Skin epidermis (tissue), 12 donors: ENCODE measurements around the gene DCAF8L2.
"Not testable (repeated sequence)": the region's sequence is repeated elsewhere in the genome, so short reads cannot be mapped to it uniquely, and the experiment has no call there.

Experiments
- H3K27ac ChIP-seq, 21 experiments: fragments of 200-600 bp; sonication (generic) in 11 of 21; one replicate each; pipeline ENCODE4 v1.5.0; 2020; ENCODE audit warnings: mild to moderate bottlenecking in 3 of 21, inconsistent platforms in 2 of 21, moderate library complexity in 2 of 21
- H3K4me3 ChIP-seq, 7 experiments: fragments of 200-600 bp; sonication (generic) in 2 of 7; one replicate each; pipeline ENCODE4 v1.5.0; 2020; ENCODE audit warnings: inconsistent platforms in 2 of 7, mild to moderate bottlenecking in 2 of 7, moderate library complexity in 1 of 7

DCAF8L2 gene

GRCh38 chrX:27674491-27674890 is 84.3 kb downstream of the DCAF8L2 start:
- no peak overlapping the region for H3K4me3 ChIP-seq
- H3K27ac ChIP-seq: no peak overlapping the region

GRCh38 chrX:27675493-27675892 is 85.3 kb downstream of the DCAF8L2 start:
- H3K27ac ChIP-seq: no peak overlapping the region
- no peak overlapping the region for H3K4me3 ChIP-seq

GRCh38 chrX:27679281-27679680 is 89.1 kb downstream of the DCAF8L2 start:
- Histone ChIP-seq H3K4me3 (no peak overlapping the region), H3K27ac (no peak overlapping the region)

- H3K27ac ChIP-seq: no peak overlapping the region
- H3K4me3 ChIP-seq: no peak overlapping the region
Measured at GRCh38 chrX:27680726-27681125, 90.6 kb downstream of the DCAF8L2 start.

GRCh38 chrX:27683566-27684208 is 93.5 kb downstream of the DCAF8L2 start:
- not testable (repeated sequence) for H3K27ac ChIP-seq, H3K4me3 ChIP-seq

- no peak overlapping the region for H3K4me3 ChIP-seq
- H3K27ac ChIP-seq: no peak overlapping the region
Measured at GRCh38 chrX:27694667-27695066, 104.5 kb downstream of the DCAF8L2 start.

GRCh38 chrX:27706526-27706925 is 116.4 kb downstream of the DCAF8L2 start:
- H3K27ac ChIP-seq: no peak overlapping the region
- no peak overlapping the region for H3K4me3 ChIP-seq

- no peak overlapping the region for H3K27ac ChIP-seq
- no peak overlapping the region for H3K4me3 ChIP-seq
Measured at GRCh38 chrX:27715610-27716009, 125.5 kb downstream of the DCAF8L2 start.

GRCh38 chrX:27728291-27728690 is 138.1 kb downstream of the DCAF8L2 start:
- Histone ChIP-seq H3K4me3 (no peak overlapping the region), H3K27ac (no peak overlapping the region)

GRCh38 chrX:27731962-27732361 is 141.8 kb downstream of the DCAF8L2 start:
- Histone ChIP-seq H3K4me3 (no peak overlapping the region), H3K27ac (no peak overlapping the region)

- no peak overlapping the region for H3K27ac ChIP-seq
- H3K4me3 ChIP-seq: no peak overlapping the region
Measured at GRCh38 chrX:27735914-27736313, 145.8 kb downstream of the DCAF8L2 start.

GRCh38 chrX:27740933-27741332 is 150.8 kb downstream of the DCAF8L2 start:
- H3K27ac ChIP-seq: no peak overlapping the region
- H3K4me3 ChIP-seq: no peak overlapping the region

- H3K27ac ChIP-seq: not testable (repeated sequence)
Measured at GRCh38 chrX:27743521-27743920, 153.4 kb downstream of the DCAF8L2 start.

GRCh38 chrX:27746516-27746915 is 156.4 kb downstream of the DCAF8L2 start:
- H3K4me3 ChIP-seq: no peak overlapping the region

More at GRCh38 chrX:27743521-27743920, 153.4 kb downstream of the DCAF8L2 start:
- not testable (repeated sequence) for H3K4me3 ChIP-seq

GRCh38 chrX:27750298-27750697 is 160.2 kb downstream of the DCAF8L2 start:
- not testable (repeated sequence) for H3K27ac ChIP-seq, H3K4me3 ChIP-seq

More at GRCh38 chrX:27746516-27746915, 156.4 kb downstream of the DCAF8L2 start:
- no peak overlapping the region for H3K27ac ChIP-seq

GRCh38 chrX:27751976-27752375 is 161.8 kb downstream of the DCAF8L2 start:
- H3K4me3 ChIP-seq: no peak overlapping the region
- H3K27ac ChIP-seq: no peak overlapping the region

GRCh38 chrX:27765718-27766117 is 175.6 kb downstream of the DCAF8L2 start:
- Histone ChIP-seq H3K27ac (no peak overlapping the region), H3K4me3 (no peak overlapping the region)

- Histone ChIP-seq H3K27ac (no peak overlapping the region), H3K4me3 (no peak overlapping the region)
Measured at GRCh38 chrX:27767387-27767786, 177.2 kb downstream of the DCAF8L2 start.

- Histone ChIP-seq H3K4me3 (no peak overlapping the region), H3K27ac (no peak overlapping the region)
Measured at GRCh38 chrX:27775984-27776383, 185.8 kb downstream of the DCAF8L2 start.

- H3K27ac ChIP-seq: no peak overlapping the region
- no peak overlapping the region for H3K4me3 ChIP-seq
Measured at GRCh38 chrX:27796640-27797257, 206.6 kb downstream of the DCAF8L2 start.

- Histone ChIP-seq H3K4me3 (no peak overlapping the region), H3K27ac (no peak overlapping the region)
Measured at GRCh38 chrX:27797575-27797974, 207.4 kb downstream of the DCAF8L2 start.
